Adipose tissue (tissue), 3 donors: ENCODE results near the gene SCARB2. TPM values are rescaled to one million over a fixed set of nuclear protein-coding genes. Genes with fewer than 3 reads are reported as not detected.
"Not testable (repeated sequence)": the region's sequence is repeated elsewhere in the genome, so short reads cannot be mapped to it uniquely, and the experiment has no call there.

Experiments
- H3K27ac ChIP-seq: one replicate; pipeline ENCODE4 v1.5.1; 2013; ENCODE audit warnings: low read depth, low read length
- WGBS, 3 donors: extraction: QIAGEN DNeasy Blood & Tissue Kit; methylation state at CpG; one replicate each; pipeline ENCODE4 v1.1.7; 2013; 5-methylcytosine and 5-hydroxymethylcytosine counted together
- polyA plus RNA-seq, 3 donors: library from polyadenylated mRNA; stranded (reverse); fragments of 200-250 nt; gene quantifications; one replicate each; pipeline ENCODE4 v1.2.3, GENCODE V29; 2013
- donor health status: healthy with polysubstance abuse.
- donor health status: Bipolar disorder and iron deficiency.
- donor health status: healthy.

The SCARB2 gene, protein sequence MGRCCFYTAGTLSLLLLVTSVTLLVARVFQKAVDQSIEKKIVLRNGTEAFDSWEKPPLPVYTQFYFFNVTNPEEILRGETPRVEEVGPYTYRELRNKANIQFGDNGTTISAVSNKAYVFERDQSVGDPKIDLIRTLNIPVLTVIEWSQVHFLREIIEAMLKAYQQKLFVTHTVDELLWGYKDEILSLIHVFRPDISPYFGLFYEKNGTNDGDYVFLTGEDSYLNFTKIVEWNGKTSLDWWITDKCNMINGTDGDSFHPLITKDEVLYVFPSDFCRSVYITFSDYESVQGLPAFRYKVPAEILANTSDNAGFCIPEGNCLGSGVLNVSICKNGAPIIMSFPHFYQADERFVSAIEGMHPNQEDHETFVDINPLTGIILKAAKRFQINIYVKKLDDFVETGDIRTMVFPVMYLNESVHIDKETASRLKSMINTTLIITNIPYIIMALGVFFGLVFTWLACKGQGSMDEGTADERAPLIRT
- 10 to 100 TPM; 38.5 to 64.8 (median 63.9) TPM for polyA plus RNA-seq

- 0 to 1% (median 0%) methylated on average over 78 to 94 of the region's 94 CpGs for WGBS, 3 donors
- H3K27ac ChIP-seq, result peak within 1 kb of the TSS; percentile 53
Observed at GRCh38 chr4:76213415-76214176, at the start of gene SCARB2. Gene SCARB2 (minus strand): TSS chr4:76213824. CDS start chr4:76213543, 281 bp downstream.

GRCh38 chr4:76260571-76260970 is 46.9 kb upstream of the SCARB2 start:
- H3K27ac ChIP-seq, result no peak overlapping the region
- WGBS, 3 donors, result 0 to 95% (median 64%) methylated on average over 1 of the region's 1 CpG

GRCh38 chr4:76257824-76258223 is 44.2 kb upstream of the SCARB2 start:
- H3K27ac ChIP-seq, result no peak overlapping the region
- 93 to 98% (median 94%) methylated on average over 3 of the region's 3 CpGs for WGBS, 3 donors

- WGBS, 3 donors, result 56 to 82% (median 77%) methylated on average over 1 of the region's 1 CpG
- H3K27ac ChIP-seq, result no peak overlapping the region
Observed at GRCh38 chr4:76256968-76257367, 43.3 kb upstream of the SCARB2 start.

DNA sequence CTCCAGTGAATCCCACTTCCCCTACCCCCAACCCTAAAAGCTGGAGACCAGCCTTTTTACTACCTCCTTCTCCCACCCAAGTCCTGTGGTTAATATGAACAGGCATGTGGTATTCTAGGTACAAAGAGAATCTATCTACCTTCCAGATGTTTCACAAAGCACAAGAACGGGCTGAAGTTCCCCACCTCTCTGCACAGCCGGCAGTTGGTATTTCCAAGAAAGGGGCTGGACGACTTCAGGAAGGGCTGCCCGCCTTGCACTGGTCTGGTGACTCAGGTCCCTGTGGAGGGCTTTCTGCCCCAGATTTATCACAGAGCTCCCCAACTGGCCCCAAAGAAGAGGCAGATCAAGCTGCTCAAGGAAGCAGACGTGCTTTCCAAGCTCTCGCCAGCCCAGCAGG is 42.4 kb upstream of the SCARB2 start:
- H3K27ac ChIP-seq, result no peak overlapping the region
- WGBS, 3 donors, result 69 to 93% (median 75%) methylated on average over 6 of the region's 6 CpGs

GRCh38 chr4:76253511-76253910 is 39.9 kb upstream of the SCARB2 start:
- 67 to 88% (median 81%) methylated on average over 6 of the region's 6 CpGs for WGBS, 3 donors
- H3K27ac ChIP-seq, result no peak overlapping the region

DNA sequence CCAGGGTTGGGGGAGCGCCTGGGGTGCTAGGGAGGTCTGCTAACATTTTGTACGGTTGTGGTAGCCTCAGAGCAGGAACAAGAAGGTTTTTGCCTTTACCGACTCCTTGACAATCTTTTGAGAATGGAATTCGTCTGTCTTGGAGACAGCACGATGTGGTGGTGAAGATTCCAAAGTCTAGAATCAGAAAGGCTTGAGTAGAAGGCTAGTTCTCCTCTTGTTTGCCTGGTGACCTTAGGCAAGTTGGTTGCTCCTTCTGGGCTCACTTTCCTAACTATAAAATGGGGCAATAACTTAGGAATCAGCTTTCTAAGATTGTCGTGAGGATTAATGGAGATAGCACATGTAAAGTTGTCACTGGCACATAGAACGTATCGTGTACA is 38.6 kb upstream of the SCARB2 start:
- H3K27ac ChIP-seq, result no peak overlapping the region
- 73 to 80% (median 75%) methylated on average over 8 of the region's 8 CpGs for WGBS, 3 donors

- no peak within 1 kb of the TSS for H3K27ac ChIP-seq
- WGBS, 3 donors, result 4 to 7% (median 7%) methylated on average over 61 to 68 of the region's 68 CpGs
Observed at GRCh38 chr4:76251441-76252270, 38.0 kb upstream of the SCARB2 start, which contains the start of gene FAM47E. Gene FAM47E (plus strand): TSS chr4:76251721. CDS start chr4:76251747, 26 bp downstream.

- WGBS, 3 donors, result 8 to 23% (median 21%) methylated on average over 6 of the region's 6 CpGs
- no peak overlapping the region for H3K27ac ChIP-seq
Observed at GRCh38 chr4:76250962-76251361, 37.3 kb upstream of the SCARB2 start.

DNA sequence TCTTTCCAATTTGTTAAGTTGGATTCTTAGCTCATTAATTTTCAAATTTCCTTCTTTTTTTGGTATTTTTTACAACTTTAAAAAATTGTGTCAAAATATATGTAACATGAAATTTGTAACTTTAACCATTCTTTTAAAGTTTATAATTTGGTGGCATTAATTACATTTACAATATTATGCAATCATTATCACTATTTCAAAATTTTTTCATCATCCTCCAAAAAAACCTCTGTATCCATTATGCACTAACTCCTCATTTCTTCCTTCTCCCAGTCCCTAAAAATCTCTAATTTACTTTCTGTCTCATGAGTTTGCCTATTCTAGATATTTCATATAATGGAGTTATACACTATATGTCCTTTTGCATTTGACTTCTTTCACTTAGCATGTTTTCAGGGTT is 33.2 kb upstream of the SCARB2 start:
- H3K27ac ChIP-seq, result no peak overlapping the region

DNA sequence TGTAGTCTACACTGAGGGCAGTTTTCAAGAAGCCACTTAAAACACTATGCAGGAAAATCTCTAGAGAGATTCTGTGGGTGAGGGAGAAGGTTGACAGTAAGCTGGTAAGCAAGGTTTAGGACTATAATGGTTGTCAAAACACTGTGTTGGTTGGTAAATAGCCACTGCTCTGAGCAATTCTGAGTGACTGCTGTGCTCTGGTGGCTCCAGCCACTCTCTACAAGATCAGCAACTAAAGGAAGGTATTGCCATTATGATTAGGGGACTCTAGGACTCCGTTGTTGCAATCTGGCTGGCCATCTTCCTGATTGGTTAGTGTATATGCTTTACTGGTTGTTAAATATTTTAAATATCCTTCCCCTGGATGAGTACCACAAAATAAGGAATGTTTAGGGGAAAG is 32.4 kb upstream of the SCARB2 start:
- 53 to 60% (median 56%) methylated on average over 1 of the region's 1 CpG for WGBS, 3 donors
- H3K27ac ChIP-seq, result no peak overlapping the region

- WGBS, 3 donors, result 90 to 97% (median 95%) methylated on average over 2 of the region's 2 CpGs
- H3K27ac ChIP-seq, result not testable (repeated sequence)
Observed at GRCh38 chr4:76243877-76244276, 30.3 kb upstream of the SCARB2 start.

- 94 to 98% (median 95%) methylated on average over 2 of the region's 2 CpGs for WGBS, 3 donors
Observed at GRCh38 chr4:76240236-76240635, 26.6 kb upstream of the SCARB2 start.

DNA sequence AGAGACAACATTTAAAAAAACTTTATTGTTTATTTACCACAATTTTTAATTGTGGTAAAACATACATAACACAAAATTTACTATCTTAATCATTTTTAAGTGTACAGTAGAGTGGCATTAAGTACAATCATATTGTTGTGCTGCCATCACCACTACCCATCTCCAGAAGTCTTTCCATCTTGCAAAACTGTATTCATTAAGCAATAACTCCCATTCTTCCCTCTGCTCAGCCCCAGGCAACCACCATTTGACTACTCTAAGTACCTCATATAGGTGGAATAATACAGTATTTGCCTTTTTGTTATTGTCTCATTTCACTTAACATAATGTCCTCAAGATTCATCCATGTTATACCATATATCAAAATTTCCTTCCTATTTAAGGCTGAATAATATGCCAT is 25.1 kb upstream of the SCARB2 start:
- no peak overlapping the region for H3K27ac ChIP-seq

More at GRCh38 chr4:76240236-76240635, 26.6 kb upstream of the SCARB2 start:
- H3K27ac ChIP-seq, result no peak overlapping the region

DNA sequence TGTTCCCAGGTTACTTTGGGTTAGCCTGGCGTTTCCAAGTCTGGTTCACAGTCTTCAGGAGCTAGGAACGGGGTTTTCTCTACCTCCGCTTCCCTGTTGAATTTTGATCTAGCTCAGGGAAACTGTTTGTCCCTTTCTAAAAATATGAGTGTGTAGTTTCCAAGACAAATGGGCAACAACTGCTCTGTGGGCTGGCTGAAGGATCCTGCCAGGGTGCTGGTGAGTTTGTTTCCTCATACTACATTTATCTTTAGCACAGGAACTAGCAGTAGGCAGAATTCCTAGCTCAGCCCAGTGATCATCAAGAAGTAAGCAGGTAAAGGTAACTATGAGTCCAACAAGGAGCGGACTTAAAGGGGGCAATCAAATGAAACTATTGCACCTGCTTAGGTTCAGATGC is 24.6 kb upstream of the SCARB2 start:
- 87 to 95% (median 94%) methylated on average over 4 of the region's 4 CpGs for WGBS, 3 donors
- no peak overlapping the region for H3K27ac ChIP-seq

- 17 to 77% (median 63%) methylated on average over 1 of the region's 1 CpG for WGBS, 3 donors
- no peak overlapping the region for H3K27ac ChIP-seq
Observed at GRCh38 chr4:76235915-76236314, 22.3 kb upstream of the SCARB2 start.

DNA sequence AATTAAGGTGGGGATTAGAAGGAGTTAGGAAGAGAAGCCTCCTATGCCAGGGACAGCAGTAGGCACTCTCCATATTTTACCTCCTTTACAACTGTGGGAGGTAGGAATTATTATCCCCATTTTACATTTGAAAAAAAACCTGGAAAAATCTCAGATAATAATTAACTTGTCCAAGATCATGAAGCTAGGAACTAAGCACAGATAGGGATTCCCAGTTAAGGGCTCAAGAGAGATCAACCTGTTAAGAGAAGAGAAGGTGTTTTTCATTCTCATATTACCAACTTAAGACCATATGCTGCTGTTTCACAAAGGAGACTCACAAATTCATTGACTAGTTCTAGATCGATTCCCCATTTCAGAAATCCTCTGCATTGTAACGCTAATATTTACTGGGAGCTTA is 21.8 kb upstream of the SCARB2 start:
- no peak overlapping the region for H3K27ac ChIP-seq
- WGBS, 3 donors, result 35 to 92% (median 81%) methylated on average over 2 of the region's 2 CpGs

- 81 to 97% (median 96%) methylated on average over 5 of the region's 5 CpGs for WGBS, 3 donors
- no peak overlapping the region for H3K27ac ChIP-seq
Observed at GRCh38 chr4:76234679-76235044, 21.0 kb upstream of the SCARB2 start.
